Panc1 (cell line): ENCODE results near the gene EPHB2.

Experiments used
- POLR2AphosphoS5 ChIP-seq: IDR thresholded peaks from 2 replicates; pipeline ENCODE4 v1.6.1; 2012; ENCODE audit warnings: mild to moderate bottlenecking, low read depth, low read length, moderate library complexity
- REST ChIP-seq, 2 experiments: IDR thresholded peaks; 2 replicates each; pipeline ENCODE4 v1.6.1; 2011 to 2012; ENCODE audit warnings: low read depth in 2 of 2, control low read depth in 1 of 2, low read length in 1 of 2, mild to moderate bottlenecking in 1 of 2, moderate library complexity in 1 of 2; ENCODE audit not compliant: insufficient read depth in 1 of 2
- SIN3A ChIP-seq: IDR thresholded peaks from 2 replicates; pipeline ENCODE4 v1.6.1; 2012; ENCODE audit warnings: low read depth, mild to moderate bottlenecking, low read length, moderate library complexity, borderline replicate concordance; ENCODE audit not compliant: insufficient read depth
- TF ChIP-seq, protein P1 (sequence below): fragments of 450-650 bp; IDR thresholded peaks from 2 replicates; pipeline ENCODE4 v1.5.1; 2017; ENCODE audit warnings: mild to moderate bottlenecking

DNA sequence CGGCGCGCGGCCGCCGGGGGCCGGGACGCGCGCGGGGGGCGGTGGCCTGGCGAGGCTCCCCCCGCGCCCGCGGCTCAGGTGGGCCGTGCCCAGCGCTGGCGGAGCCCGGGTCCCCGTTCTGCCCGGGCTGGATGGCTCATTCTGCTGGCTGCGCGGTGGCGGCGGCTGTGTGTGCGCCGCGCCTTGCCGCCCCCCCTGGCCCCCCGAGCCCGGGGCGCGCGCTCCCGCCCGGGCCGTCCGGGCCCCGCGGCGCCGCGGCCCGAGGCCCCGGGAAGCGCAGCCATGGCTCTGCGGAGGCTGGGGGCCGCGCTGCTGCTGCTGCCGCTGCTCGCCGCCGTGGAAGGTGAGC, at the start of gene EPHB2:
- TF ChIP-seq, protein P1, sequence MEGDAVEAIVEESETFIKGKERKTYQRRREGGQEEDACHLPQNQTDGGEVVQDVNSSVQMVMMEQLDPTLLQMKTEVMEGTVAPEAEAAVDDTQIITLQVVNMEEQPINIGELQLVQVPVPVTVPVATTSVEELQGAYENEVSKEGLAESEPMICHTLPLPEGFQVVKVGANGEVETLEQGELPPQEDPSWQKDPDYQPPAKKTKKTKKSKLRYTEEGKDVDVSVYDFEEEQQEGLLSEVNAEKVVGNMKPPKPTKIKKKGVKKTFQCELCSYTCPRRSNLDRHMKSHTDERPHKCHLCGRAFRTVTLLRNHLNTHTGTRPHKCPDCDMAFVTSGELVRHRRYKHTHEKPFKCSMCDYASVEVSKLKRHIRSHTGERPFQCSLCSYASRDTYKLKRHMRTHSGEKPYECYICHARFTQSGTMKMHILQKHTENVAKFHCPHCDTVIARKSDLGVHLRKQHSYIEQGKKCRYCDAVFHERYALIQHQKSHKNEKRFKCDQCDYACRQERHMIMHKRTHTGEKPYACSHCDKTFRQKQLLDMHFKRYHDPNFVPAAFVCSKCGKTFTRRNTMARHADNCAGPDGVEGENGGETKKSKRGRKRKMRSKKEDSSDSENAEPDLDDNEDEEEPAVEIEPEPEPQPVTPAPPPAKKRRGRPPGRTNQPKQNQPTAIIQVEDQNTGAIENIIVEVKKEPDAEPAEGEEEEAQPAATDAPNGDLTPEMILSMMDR, result no peak
- TF ChIP-seq POLR2AphosphoS5 (no peak), REST (IDR thresholded peaks at IDR 0.05; ENCODE audit: insufficient read depth in 1 of 2, low read depth in 2 of 2, low read length in 1 of 2) (no peak), SIN3A (no peak)
